Hypothalamus (tissue), 51 donors: ENCODE data around the gene ATP5PD.
"Not testable (repeated sequence)": the region's sequence is repeated elsewhere in the genome, so short reads cannot be mapped to it uniquely, and the experiment has no call there.

Source experiments
- DNase-seq, 51 donors: peaks; one replicate each; lab custom pipeline; 2025; lab: John Stamatoyannopoulos, UW

Gene ATP5PD

GRCh38 chr17:75026650-75027049 is 20.1 kb downstream of the ATP5PD start:
- not testable (repeated sequence) for DNase-seq

GRCh38 chr17:75025398-75025734 is 21.4 kb downstream of the ATP5PD start:
- DNase-seq, result not testable (repeated sequence)

- DNase-seq, result no peak
These were observed 21.9 kb downstream of the ATP5PD start for GRCh38 chr17:75024686-75025397.

- DNase-seq, result peak in 20 of 51 donors; percentile 7 to 76 (median 36)
These were observed 26.2 kb downstream of the ATP5PD start for GRCh38 chr17:75020331-75021110.

- peak in 4 of 51 donors; percentile 11 to 57 (median 28) for DNase-seq
These were observed 27.1 kb downstream of the ATP5PD start for GRCh38 chr17:75019710-75020109.

GRCh38 chr17:75019146-75019545 is 27.6 kb downstream of the ATP5PD start:
- peak in 3 of 51 donors; percentile 9 to 32 (median 11) for DNase-seq

- DNase-seq, result no peak
These were observed 33.6 kb downstream of the ATP5PD start for GRCh38 chr17:75013092-75013559.

GRCh38 chr17:75012346-75013091 is 34.2 kb downstream of the ATP5PD start, which contains the start of gene MRPL58:
MRPL58 (plus strand) TSS chr17:75012670; CDS start chr17:75012687, 17 bp downstream.
- peak; percentile 30 to 94 (median 79) for DNase-seq

- DNase-seq, result peak in 2 of 51 donors; percentile 29 to 77
These were observed 34.7 kb downstream of the ATP5PD start for GRCh38 chr17:75012096-75012345.

GRCh38 chr17:75011401-75012095 is 35.2 kb downstream of the ATP5PD start:
- DNase-seq, result peak in 26 of 51 donors; percentile 16 to 69 (median 36)

- peak in 3 of 51 donors; percentile 10 to 36 (median 28) for DNase-seq
These were observed 35.9 kb downstream of the ATP5PD start for GRCh38 chr17:75010683-75011400.

- DNase-seq, result no peak
These were observed 37.5 kb downstream of the ATP5PD start for GRCh38 chr17:75009139-75009724.

- DNase-seq, result no peak
These were observed 38.4 kb downstream of the ATP5PD start for GRCh38 chr17:75008373-75008772.

GRCh38 chr17:75006653-75007052 is 40.1 kb downstream of the ATP5PD start:
- DNase-seq, result no peak

GRCh38 chr17:75006084-75006483 is 40.7 kb downstream of the ATP5PD start:
- DNase-seq, result not testable (repeated sequence)

GRCh38 chr17:75005291-75005690 is 41.5 kb downstream of the ATP5PD start:
- no peak for DNase-seq

GRCh38 chr17:75004371-75004770 is 42.4 kb downstream of the ATP5PD start:
- DNase-seq, result no peak

GRCh38 chr17:75003957-75004355 is 42.8 kb downstream of the ATP5PD start:
- no peak for DNase-seq
